CD14-positive monocyte (primary cell): ENCODE results near the gene ATP8A1. TPM values are rescaled to one million over a fixed set of nuclear protein-coding genes. Genes with fewer than 3 reads are reported as not detected.
A peak's percentile ranks its signal among the peaks of the same experiment; 100 is the strongest.

Experiments
- DNase-seq, 3 donors: peaks; one replicate each; pipeline ENCODE4 v3.0.0-alpha.2; 2011 to 2022
- H2AFZ ChIP-seq: 2 replicates; pipeline ENCODE4 v1.6.0; 2012; ENCODE audit warnings: mild to moderate bottlenecking, low read depth, low read length, inconsistent platforms; ENCODE audit not compliant: insufficient read depth, poor library complexity, severe bottlenecking
- H3K27ac ChIP-seq, 2 donors: 1 replicate in 1 of 2; 2 replicates in 1 of 2; pipeline ENCODE4 v1.5.1; 2012 to 2013; ENCODE audit warnings: low read length in 2 of 2, control low read depth in 1 of 2, inconsistent platforms in 1 of 2, low read depth in 1 of 2, mild to moderate bottlenecking in 1 of 2
- H3K27me3 ChIP-seq, 2 donors: one replicate each; pipeline versions ENCODE4 v1.6.0 to v1.6.1; 2011 to 2013; ENCODE audit warnings: low read length in 2 of 2; ENCODE audit not compliant: control insufficient read depth in 2 of 2, insufficient read depth in 2 of 2
- H3K36me3 ChIP-seq, 2 donors: replicated peaks in 1 of 2; 1 replicate in 1 of 2; 2 replicates in 1 of 2; pipeline versions ENCODE4 v1.5.1 to v1.6.1; 2012 to 2013; ENCODE audit warnings: low read length in 2 of 2, control low read depth in 1 of 2, inconsistent platforms in 1 of 2, mild to moderate bottlenecking in 1 of 2; ENCODE audit not compliant: insufficient read depth in 2 of 2, control insufficient read depth in 1 of 2
- H3K4me1 ChIP-seq, 2 donors: 1 replicate in 1 of 2; 2 replicates in 1 of 2; pipeline versions ENCODE4 v1.5.1 to v1.6.1; 2012 to 2013; ENCODE audit warnings: low read length in 2 of 2, control low read depth in 1 of 2, inconsistent platforms in 1 of 2, mild to moderate bottlenecking in 1 of 2, moderate library complexity in 1 of 2; ENCODE audit not compliant: insufficient read depth in 2 of 2, control insufficient read depth in 1 of 2
- H3K4me2 ChIP-seq: replicated peaks from 2 replicates; pipeline ENCODE3; 2012; ENCODE audit warnings: low read length, moderate library complexity, mild to moderate bottlenecking; ENCODE audit not compliant: poor library complexity, severe bottlenecking; ENCODE audit errors: extremely low read depth
- H3K4me3 ChIP-seq, 3 experiments: fragments of 200-600 bp in 1 of 3; sonication (generic) in 1 of 3; replicated peaks in 1 of 3; 1 replicate in 2 of 3; 2 replicates in 1 of 3; pipeline ENCODE4 v1.5.1; 2011 to 2013; ENCODE audit warnings: low read length in 3 of 3, mild to moderate bottlenecking in 3 of 3, control low read depth in 2 of 3, low read depth in 2 of 3, inconsistent platforms in 1 of 3, moderate library complexity in 1 of 3
- H3K79me2 ChIP-seq: 2 replicates; pipeline ENCODE4 v1.6.0; 2012; ENCODE audit warnings: mild to moderate bottlenecking, control low read depth, inconsistent platforms, low read length, moderate library complexity; ENCODE audit not compliant: insufficient read depth
- H3K9ac ChIP-seq: 2 replicates; pipeline ENCODE4 v1.6.0; 2017; ENCODE audit warnings: low read length, mild to moderate bottlenecking; ENCODE audit not compliant: insufficient read depth, poor library complexity, severe bottlenecking
- H3K9me3 ChIP-seq, 2 donors: replicated peaks in 1 of 2; 1 replicate in 1 of 2; 2 replicates in 1 of 2; pipeline versions ENCODE4 v1.5.1 to v1.6.1; 2012 to 2013; ENCODE audit warnings: low read length in 2 of 2, control low read depth in 1 of 2; ENCODE audit not compliant: control insufficient read depth in 1 of 2, insufficient read depth in 1 of 2
- H4K20me1 ChIP-seq: 2 replicates; pipeline ENCODE4 v1.6.0; 2012; ENCODE audit warnings: mild to moderate bottlenecking, low read length, control low read depth, moderate library complexity; ENCODE audit not compliant: insufficient read depth
- H3K27ac Mint-ChIP-seq, 7 donors: one replicate each; pipeline ENCODE4 v1.8.0; 2020; ENCODE audit warnings: mild to moderate bottlenecking in 7 of 7, mixed read lengths in 7 of 7, moderate library complexity in 6 of 7, inconsistent platforms in 2 of 7
- H3K27me3 Mint-ChIP-seq, 3 donors: one replicate each; pipeline ENCODE4 v1.8.0; 2021 to 2022; ENCODE audit warnings: low read depth in 3 of 3, mild to moderate bottlenecking in 3 of 3, mixed read lengths in 3 of 3, moderate library complexity in 3 of 3, inconsistent platforms in 1 of 3
- H3K36me3 Mint-ChIP-seq, 2 donors: one replicate each; pipeline ENCODE4 v1.8.0; 2020; ENCODE audit warnings: mixed read lengths in 2 of 2, inconsistent platforms in 1 of 2, mild to moderate bottlenecking in 1 of 2
- H3K4me1 Mint-ChIP-seq: one replicate; pipeline ENCODE4 v1.8.0; 2020; ENCODE audit warnings: mild to moderate bottlenecking, mixed read lengths
- H3K4me3 Mint-ChIP-seq, 2 donors: one replicate each; pipeline ENCODE4 v1.8.0; 2020; ENCODE audit warnings: mild to moderate bottlenecking in 2 of 2, mixed read lengths in 2 of 2, moderate library complexity in 1 of 2
- H3K9me3 Mint-ChIP-seq, 7 donors: one replicate each; pipeline ENCODE4 v1.8.0; 2020 to 2022; ENCODE audit warnings: mixed read lengths in 7 of 7, mild to moderate bottlenecking in 6 of 7, moderate library complexity in 6 of 7, inconsistent platforms in 2 of 7
- WGBS: methylation state at CpG from one replicate; pipeline ENCODE4 v1.1.5; 2013; ENCODE audit warnings: missing lambda C conversion rate; ENCODE audit not compliant: insufficient coverage; 5-methylcytosine and 5-hydroxymethylcytosine counted together
- intact Hi-C, 2 donors: fragments of 100-400 bp; cut with micrococcal nuclease; formaldehyde crosslinking; loops; one replicate each; pipeline versions ENCODE4 v1.15.0 to v1.15.1; 2023
- polyA plus RNA-seq, 3 donors: library from polyadenylated mRNA; depleted of rRNA in 1 of 3; unstranded in 2 of 3; stranded (reverse) in 1 of 3; fragments of 300-500 nt in 2 of 3; fragments of >200 nt in 1 of 3; fragmentation: Illumina TruSeq in 2 of 3; gene quantifications; 1 replicate in 2 of 3; 2 replicates in 1 of 3; pipeline ENCODE4 v1.2.3, GENCODE V29; 2012 to 2021
- TF ChIP-seq, protein P1 (sequence below): fragments of 200-600 bp; IDR thresholded peaks from one replicate; pipeline ENCODE4 v1.8.0; 2022; ENCODE audit warnings: antibody characterized with exemption, mild to moderate bottlenecking

Gene ATP8A1
- polyA plus RNA-seq, 3 donors = 2.2 to 10.8 (median 3.2) TPM

DNA sequence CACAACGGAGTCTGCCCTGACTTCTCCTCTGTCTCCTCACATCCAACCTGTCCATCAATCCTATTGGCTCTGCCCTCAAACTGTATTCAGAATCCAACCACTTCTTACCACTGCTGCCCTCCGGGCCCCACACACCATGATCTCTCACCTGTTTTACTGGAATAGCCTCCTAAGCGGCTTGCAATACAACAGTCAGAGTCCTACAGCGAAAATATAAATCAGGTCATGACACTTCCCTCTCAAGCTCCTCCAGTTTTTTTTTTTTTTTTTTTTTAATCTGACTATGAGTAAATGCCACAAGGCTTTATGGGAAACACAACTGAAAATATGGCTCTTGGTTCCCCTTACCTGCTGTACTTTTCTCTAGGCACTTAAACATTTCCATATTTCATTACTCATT lies 216.8 kb downstream of the ATP8A1 start:
- no peaks in the 10 kb centered on the region for H4K20me1 ChIP-seq
- no peak for DNase-seq
- no peak overlapping the region for H3K4me3 ChIP-seq
- H2AFZ ChIP-seq = no peak overlapping the region
- 100% methylated on average over 2 of the region's 4 CpGs for WGBS
- no peaks in the 10 kb centered on the region for H3K9me3 ChIP-seq
- no peaks in the 10 kb centered on the region for H3K27me3 ChIP-seq
- no peaks in the 10 kb centered on the region for H3K4me1 ChIP-seq
- TF ChIP-seq, protein P1, sequence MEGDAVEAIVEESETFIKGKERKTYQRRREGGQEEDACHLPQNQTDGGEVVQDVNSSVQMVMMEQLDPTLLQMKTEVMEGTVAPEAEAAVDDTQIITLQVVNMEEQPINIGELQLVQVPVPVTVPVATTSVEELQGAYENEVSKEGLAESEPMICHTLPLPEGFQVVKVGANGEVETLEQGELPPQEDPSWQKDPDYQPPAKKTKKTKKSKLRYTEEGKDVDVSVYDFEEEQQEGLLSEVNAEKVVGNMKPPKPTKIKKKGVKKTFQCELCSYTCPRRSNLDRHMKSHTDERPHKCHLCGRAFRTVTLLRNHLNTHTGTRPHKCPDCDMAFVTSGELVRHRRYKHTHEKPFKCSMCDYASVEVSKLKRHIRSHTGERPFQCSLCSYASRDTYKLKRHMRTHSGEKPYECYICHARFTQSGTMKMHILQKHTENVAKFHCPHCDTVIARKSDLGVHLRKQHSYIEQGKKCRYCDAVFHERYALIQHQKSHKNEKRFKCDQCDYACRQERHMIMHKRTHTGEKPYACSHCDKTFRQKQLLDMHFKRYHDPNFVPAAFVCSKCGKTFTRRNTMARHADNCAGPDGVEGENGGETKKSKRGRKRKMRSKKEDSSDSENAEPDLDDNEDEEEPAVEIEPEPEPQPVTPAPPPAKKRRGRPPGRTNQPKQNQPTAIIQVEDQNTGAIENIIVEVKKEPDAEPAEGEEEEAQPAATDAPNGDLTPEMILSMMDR = no peak
- Mint-ChIP-seq H3K4me1 (no peaks in the 10 kb centered on the region), H3K4me3 (no peak overlapping the region), H3K36me3 (peaks cover 18 to 37% of the 10 kb centered on the region in 2 donors), H3K9me3 (no peaks in the 10 kb centered on the region), H3K27ac (no peak overlapping the region), H3K27me3 (no peaks in the 10 kb centered on the region)
- no peak overlapping the region for H3K4me2 ChIP-seq
- no peak overlapping the region for H3K9ac ChIP-seq
- no peak overlapping the region for H3K27ac ChIP-seq
- H3K36me3 ChIP-seq = peaks cover 0 to 3% of the 10 kb centered on the region in 2 donors
- intact Hi-C loops = no loop called here
- H3K79me2 ChIP-seq = no peaks in the 10 kb centered on the region

DNA sequence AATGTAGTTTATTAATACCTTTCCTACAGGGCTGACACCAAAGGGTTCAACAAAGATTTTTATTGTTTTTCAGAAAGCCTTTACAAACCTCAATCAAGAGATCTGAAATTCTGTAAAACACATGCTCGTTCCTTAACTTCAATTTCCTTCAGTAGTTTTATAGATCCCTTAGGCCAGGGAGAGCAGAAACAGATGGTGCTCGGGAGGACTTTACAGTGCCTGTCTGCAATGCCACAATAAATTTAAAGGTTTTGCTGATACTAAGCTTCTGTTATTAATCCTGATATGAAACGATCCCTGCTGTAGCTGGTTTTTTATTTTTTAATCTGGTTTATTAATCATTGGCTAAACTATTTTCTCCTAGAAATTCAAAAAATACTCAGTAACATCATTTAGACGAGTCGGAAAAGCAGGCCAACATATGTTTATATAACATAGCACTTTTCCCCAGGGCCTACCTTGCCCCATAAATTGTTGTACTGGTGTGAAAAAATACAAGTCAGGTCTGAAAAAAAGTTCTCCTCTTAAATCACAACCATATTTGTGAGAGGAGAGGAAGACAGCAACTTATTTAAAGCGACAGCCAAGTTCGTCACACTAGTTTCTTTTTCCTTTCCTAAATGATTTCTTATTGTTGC lies 219.9 kb downstream of the ATP8A1 start:
- 100% methylated on average over 3 of the region's 7 CpGs for WGBS
- Histone ChIP-seq H3K4me1 (no peaks in the 10 kb centered on the region), H4K20me1 (no peaks in the 10 kb centered on the region), H3K9me3 (no peaks in the 10 kb centered on the region), H2AFZ (no peak overlapping the region), H3K36me3 (no peaks in the 10 kb centered on the region), H3K4me2 (no peak overlapping the region), H3K9ac (no peak overlapping the region), H3K27me3 (no peaks in the 10 kb centered on the region), H3K27ac (no peak overlapping the region), H3K4me3 (no peak overlapping the region), H3K79me2 (no peaks in the 10 kb centered on the region)
- H3K4me1 Mint-ChIP-seq = no peaks in the 10 kb centered on the region
- H3K4me3 Mint-ChIP-seq = no peak overlapping the region
- DNase-seq = no peak
- TF ChIP-seq, protein P1 = no peak
- H3K36me3 Mint-ChIP-seq = peaks cover 7 to 33% of the 10 kb centered on the region in 2 donors
- H3K9me3 Mint-ChIP-seq = peaks cover 0 to 2% (median 0%) of the 10 kb centered on the region in 7 donors
- H3K27ac Mint-ChIP-seq = peak overlapping the region in 1 of 7 donors; percentile 9
- peaks cover 0 to 1% (median 0%) of the 10 kb centered on the region in 3 donors for H3K27me3 Mint-ChIP-seq
- intact Hi-C loops = no loop called here
